Cardiac fibroblast (primary cell): ENCODE data around the gene ORAI3.
A peak's percentile ranks its signal among the peaks of the same experiment; 100 is the strongest.

Source experiments
- DNase-seq, 2 donors: peaks; one replicate each; pipeline versions ENCODE4 v3.0.0 to v3.0.0-alpha.2; 2010; ENCODE audit warnings: low read depth in 2 of 2
- H3K4me3 ChIP-seq, 2 donors: replicated peaks in 1 of 2; 1 replicate in 1 of 2; 2 replicates in 1 of 2; pipeline ENCODE4 v1.5.1; 2011; ENCODE audit warnings: low read depth in 2 of 2, low read length in 2 of 2, mild to moderate bottlenecking in 2 of 2, moderate library complexity in 1 of 2
- TF ChIP-seq, protein P1 (sequence below): IDR thresholded peaks from one replicate; pipeline ENCODE4 v1.5.1; 2011; ENCODE audit warnings: low read depth, mild to moderate bottlenecking, low read length, inconsistent platforms

The ORAI3 gene

DNA sequence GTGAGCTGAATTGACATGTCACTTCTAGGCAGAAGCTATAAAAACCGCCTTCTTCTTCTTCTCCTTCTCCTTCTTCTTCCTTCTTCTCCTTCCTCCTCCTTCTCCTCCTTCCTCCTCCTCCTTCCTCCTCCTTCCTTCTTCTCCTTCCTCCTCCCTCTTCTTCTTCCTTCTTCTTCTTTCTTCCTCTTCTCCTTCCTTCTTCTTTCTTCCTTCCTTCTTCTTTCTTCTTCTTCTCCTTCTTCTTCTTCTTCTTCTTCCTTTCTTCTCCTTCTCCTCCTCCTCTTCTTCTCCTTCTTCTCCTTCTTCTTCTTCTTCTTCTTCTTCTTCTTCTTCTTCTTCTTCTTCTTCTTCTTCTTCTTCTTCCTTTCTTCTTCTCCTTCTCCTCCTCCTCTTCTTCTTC, 30.3 kb upstream of the ORAI3 start:
- no peak for DNase-seq
- H3K4me3 ChIP-seq = no peak overlapping the region
- TF ChIP-seq, protein P1, sequence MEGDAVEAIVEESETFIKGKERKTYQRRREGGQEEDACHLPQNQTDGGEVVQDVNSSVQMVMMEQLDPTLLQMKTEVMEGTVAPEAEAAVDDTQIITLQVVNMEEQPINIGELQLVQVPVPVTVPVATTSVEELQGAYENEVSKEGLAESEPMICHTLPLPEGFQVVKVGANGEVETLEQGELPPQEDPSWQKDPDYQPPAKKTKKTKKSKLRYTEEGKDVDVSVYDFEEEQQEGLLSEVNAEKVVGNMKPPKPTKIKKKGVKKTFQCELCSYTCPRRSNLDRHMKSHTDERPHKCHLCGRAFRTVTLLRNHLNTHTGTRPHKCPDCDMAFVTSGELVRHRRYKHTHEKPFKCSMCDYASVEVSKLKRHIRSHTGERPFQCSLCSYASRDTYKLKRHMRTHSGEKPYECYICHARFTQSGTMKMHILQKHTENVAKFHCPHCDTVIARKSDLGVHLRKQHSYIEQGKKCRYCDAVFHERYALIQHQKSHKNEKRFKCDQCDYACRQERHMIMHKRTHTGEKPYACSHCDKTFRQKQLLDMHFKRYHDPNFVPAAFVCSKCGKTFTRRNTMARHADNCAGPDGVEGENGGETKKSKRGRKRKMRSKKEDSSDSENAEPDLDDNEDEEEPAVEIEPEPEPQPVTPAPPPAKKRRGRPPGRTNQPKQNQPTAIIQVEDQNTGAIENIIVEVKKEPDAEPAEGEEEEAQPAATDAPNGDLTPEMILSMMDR = no peak

DNA sequence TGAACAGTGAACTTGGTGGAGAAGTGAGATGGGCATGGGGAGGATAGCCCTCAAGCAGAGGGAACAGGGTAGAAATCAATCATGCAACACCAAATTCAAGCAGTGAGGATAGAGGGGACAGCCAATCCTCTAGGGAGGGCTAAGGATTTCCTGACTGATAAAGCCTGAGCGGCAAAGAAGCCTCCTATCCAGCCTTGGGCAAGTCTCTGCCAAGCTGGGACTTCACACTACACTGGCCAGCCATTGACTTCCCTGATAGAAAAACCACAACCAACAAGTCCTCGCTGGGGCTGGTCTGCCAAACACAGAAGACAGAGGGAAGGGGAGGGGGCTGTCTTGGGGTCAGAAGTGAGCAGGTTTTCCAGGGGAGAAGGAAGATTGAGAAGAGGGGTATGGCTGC, 28.0 kb upstream of the ORAI3 start:
- no peak overlapping the region for H3K4me3 ChIP-seq
- DNase-seq = no peak

DNA sequence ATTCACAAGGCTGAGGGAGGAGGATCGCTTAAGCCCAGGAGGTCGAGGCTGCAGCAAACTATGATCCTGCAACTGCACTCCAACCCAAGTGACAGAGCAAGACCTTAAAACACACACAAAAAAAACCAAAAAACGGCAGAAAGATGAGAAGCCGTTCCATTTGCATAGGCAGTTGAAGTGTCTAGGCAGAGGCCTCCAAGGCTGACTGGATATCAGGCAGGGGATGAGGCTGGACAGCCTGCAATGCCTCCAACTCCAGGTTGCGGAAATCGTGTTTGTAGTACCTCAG, 27.5 kb upstream of the ORAI3 start:
- TF ChIP-seq, protein P1 = no peak
- DNase-seq = no peak
- H3K4me3 ChIP-seq = peak overlapping the region; percentile 64 to 81

More for the DNA sequence above, 28.0 kb upstream of the ORAI3 start:
- TF ChIP-seq, protein P1 = no peak

DNA sequence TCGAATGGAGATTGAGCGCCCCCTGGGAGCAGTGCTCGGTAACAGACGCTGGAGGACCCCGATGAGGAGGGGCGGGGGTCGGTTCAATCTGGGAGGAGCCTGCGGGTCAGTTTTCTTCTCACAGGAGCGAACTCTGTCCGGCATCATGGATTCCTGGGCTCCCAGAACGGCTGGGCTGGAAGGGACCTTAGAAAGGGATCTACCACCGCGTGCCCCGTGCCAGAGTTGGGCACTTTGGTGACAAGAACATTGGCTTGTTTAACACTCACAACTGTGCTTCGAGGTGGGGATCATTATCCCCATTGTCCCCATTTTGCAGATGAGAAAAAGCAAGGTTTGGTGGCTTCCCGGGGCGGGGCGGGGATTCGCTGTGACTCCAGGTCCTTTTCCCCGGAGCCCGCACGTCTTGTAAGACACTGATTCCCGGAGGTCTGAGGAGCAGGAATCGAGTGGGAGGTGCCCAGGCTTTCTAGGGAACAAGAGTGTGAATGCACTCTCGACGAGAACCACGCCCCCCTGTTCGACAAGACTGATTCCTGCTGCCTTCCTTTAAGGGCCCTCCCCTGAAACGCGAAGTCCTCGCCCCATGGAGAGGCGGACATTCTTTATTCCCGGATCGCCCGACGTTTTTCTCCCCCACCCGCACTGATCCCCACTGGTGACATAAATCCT, 27.0 kb upstream of the ORAI3 start:
- TF ChIP-seq, protein P1 = peak; percentile 92
- DNase-seq = peak; percentile 91 to 93
- H3K4me3 ChIP-seq = peak overlapping the region; percentile 64 to 81

DNA sequence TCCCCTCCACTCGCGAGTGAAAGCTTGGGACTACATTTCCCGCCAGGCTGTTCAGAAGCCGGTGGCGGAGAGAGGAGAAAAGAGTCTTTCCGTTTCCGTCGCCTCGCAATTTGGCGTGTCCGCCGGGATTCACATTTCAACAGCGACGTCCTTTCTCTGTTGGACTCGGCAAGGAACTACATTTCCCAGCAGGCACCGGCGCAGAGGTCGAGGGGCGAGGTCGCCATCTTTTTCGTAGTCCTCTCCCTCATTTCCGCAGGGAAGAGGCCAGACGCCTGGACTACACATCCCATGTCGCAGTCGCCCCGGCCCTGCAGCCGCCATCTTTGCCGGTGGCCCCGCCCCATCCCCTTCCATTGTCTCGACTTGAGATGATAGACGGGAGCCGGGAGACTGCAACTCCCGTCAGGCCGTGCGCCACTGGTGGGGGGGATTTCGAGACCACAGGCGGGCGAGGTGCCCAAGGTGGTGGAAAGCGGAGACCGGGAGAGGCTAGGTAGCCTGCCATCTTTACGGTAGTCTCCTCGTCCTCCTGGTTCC, 26.4 kb upstream of the ORAI3 start:
- peak; percentile 100 for DNase-seq
- peak overlapping the region; percentile 73 to 81 for H3K4me3 ChIP-seq
- TF ChIP-seq, protein P1 = no peak

DNA sequence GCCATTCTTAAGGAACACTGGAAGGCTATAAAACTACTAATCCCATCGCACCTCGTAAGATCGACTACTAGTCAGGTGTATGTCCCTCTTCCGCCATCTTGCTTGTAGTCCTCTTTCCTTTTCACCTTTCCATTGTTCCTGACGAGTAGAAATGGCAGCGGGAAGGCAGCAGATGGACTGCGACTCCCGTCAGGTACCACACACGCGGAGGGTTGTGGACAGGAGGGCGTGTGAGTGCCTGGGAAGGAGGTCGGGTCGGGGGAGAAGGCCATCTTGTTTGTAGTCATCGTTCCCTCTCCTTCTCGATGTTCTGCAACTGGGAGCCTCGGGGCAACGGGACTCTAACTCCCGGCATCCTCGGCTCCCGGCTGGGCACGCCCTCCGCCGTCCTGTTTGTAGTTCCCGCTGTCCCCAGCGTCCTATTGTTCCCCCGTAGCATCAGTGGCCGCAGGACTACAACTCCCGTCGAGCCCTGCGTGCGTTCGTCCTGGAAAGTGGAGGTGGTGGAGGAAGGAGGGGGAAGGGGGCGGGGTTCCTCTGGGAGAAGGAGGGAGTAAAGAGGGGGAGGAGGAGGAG, 25.8 kb upstream of the ORAI3 start:
- TF ChIP-seq, protein P1 = no peak
- peak; percentile 100 for DNase-seq
- peak overlapping the region; percentile 75 to 81 for H3K4me3 ChIP-seq
